ENCODE results near the gene EBF3.

Gene EBF3

GRCh38 chr10:129855836-129856563 lies 108.1 kb downstream of the EBF3 start:
- DNase-seq (ENCODE audit: low read depth in 2 of 3, low spot score in 2 of 3), result no peak

GRCh38 chr10:129854796-129855705 lies 109.0 kb downstream of the EBF3 start:
- no peak for DNase-seq (ENCODE audit: low read depth in 2 of 3, low spot score in 2 of 3)

GRCh38 chr10:129854158-129854557 lies 109.9 kb downstream of the EBF3 start:
- DNase-seq (ENCODE audit: low read depth in 2 of 3, low spot score in 2 of 3), result no peak

GRCh38 chr10:129853562-129853903 lies 110.5 kb downstream of the EBF3 start:
- DNase-seq (ENCODE audit: low read depth in 2 of 3, low spot score in 2 of 3), result no peak

GRCh38 chr10:129852829-129853561 lies 111.1 kb downstream of the EBF3 start:
- DNase-seq (ENCODE audit: low read depth in 2 of 3, low spot score in 2 of 3), result no peak

GRCh38 chr10:129851941-129852640 lies 112.0 kb downstream of the EBF3 start:
- DNase-seq (ENCODE audit: low read depth in 2 of 3, low spot score in 2 of 3), result no peak

GRCh38 chr10:129850790-129851189 lies 113.3 kb downstream of the EBF3 start:
- no peak for DNase-seq (ENCODE audit: low read depth in 2 of 3, low spot score in 2 of 3)

- DNase-seq (ENCODE audit: low read depth in 2 of 3, low spot score in 2 of 3), result no peak
Measured at GRCh38 chr10:129850316-129850715, 113.8 kb downstream of the EBF3 start.

GRCh38 chr10:129849853-129850252 lies 114.2 kb downstream of the EBF3 start:
- no peak for DNase-seq (ENCODE audit: low read depth in 2 of 3, low spot score in 2 of 3)

GRCh38 chr10:129849452-129849750 lies 114.7 kb downstream of the EBF3 start:
- DNase-seq (ENCODE audit: low read depth in 2 of 3, low spot score in 2 of 3), result no peak

GRCh38 chr10:129848696-129849451 lies 115.2 kb downstream of the EBF3 start:
- no peak for DNase-seq (ENCODE audit: low read depth in 2 of 3, low spot score in 2 of 3)

GRCh38 chr10:129847741-129848483 lies 116.2 kb downstream of the EBF3 start:
- no peak for DNase-seq (ENCODE audit: low read depth in 2 of 3, low spot score in 2 of 3)

GRCh38 chr10:129846991-129847391 lies 117.1 kb downstream of the EBF3 start:
- no peak for DNase-seq (ENCODE audit: low read depth in 2 of 3, low spot score in 2 of 3)

GRCh38 chr10:129845111-129845753 lies 118.8 kb downstream of the EBF3 start:
- DNase-seq (ENCODE audit: low read depth in 2 of 3, low spot score in 2 of 3), result no peak

- DNase-seq (ENCODE audit: low read depth in 2 of 3, low spot score in 2 of 3), result no peak
Measured at GRCh38 chr10:129844216-129844766, 119.8 kb downstream of the EBF3 start.

- DNase-seq (ENCODE audit: low read depth in 2 of 3, low spot score in 2 of 3), result no peak
Measured at GRCh38 chr10:129843702-129844101, 120.4 kb downstream of the EBF3 start.

- DNase-seq (ENCODE audit: low read depth in 2 of 3, low spot score in 2 of 3), result no peak
Measured at GRCh38 chr10:129843131-129843541, 120.9 kb downstream of the EBF3 start.

- no peak for DNase-seq (ENCODE audit: low read depth in 2 of 3, low spot score in 2 of 3)
Measured at GRCh38 chr10:129842031-129842430, 122.0 kb downstream of the EBF3 start.

- no peak for DNase-seq (ENCODE audit: low read depth in 2 of 3, low spot score in 2 of 3)
Measured at GRCh38 chr10:129841590-129841989, 122.5 kb downstream of the EBF3 start.
